Heart left ventricle (tissue), 13 donors: ENCODE data around the gene BIRC7.

Experiments used
- CTCF ChIP-seq, 12 donors: fragments of 200-600 bp; sonication (generic) in 4 of 12; IDR thresholded peaks; one replicate each; pipeline versions ENCODE4 v1.5.0 to v1.8.0; 2018 to 2022; ENCODE audit warnings: antibody characterized with exemption in 12 of 12, mild to moderate bottlenecking in 5 of 12
- POLR2A ChIP-seq, 2 donors: fragments of 450-650 bp; IDR thresholded peaks; one replicate each; pipeline ENCODE4 v1.6.1; 2017; ENCODE audit warnings: antibody characterized with exemption in 2 of 2, mild to moderate bottlenecking in 2 of 2, moderate library complexity in 2 of 2
- donor health status: ischemic (EF 13 %, LVEDD 7.1; RV severe dilation, severe dysfunction).
- donor health status: DM: no; HTN: yes; CAD: no.
- donor health status: DM: no; HTN: no; CAD: no.
- donor health status: ischemic (EF 25% LVEDD 6.9; RV normal size, moderate dysfunction).
- donor health status: ischemic (EF 25% LVEDD 5.7; RV mildly dilated, moderate dysfunction).
- donor health status: ischemic (EF 35%, LVEDD 5.7; RV mildly dilated, moderate dysfunction).
- donor health status: nonischemic (EF 11% LVEDD 7.7; RV severe dilation, severe dysfunction).
- donor health status: DM: yes; HTN: yes; CAD: no.
- donor health status: PGD.
- donor health status: ischemic (EF 29% LVEDD 5.4; RV normal size, mild dysfunction).
- donor health status: nonischemic (EF 23%, LVEDD 6.1; RV moderate dilation, normal function).

- TF ChIP-seq CTCF (IDR thresholded peaks at IDR 0.05), result no peak
- TF ChIP-seq POLR2A (IDR thresholded peaks at IDR 0.05), result peak in 1 of 2 donors; percentile 84
Observed at GRCh38 chr20:63216041-63216848, 19.5 kb upstream of the BIRC7 start, which contains the start of gene YTHDF1.
